ENCODE measurements around the gene PCDH8.
A peak's percentile ranks its signal among the peaks of the same experiment; 100 is the strongest.

Gene PCDH8

GRCh38 chr13:52851137-52851962 lies 2.9 kb upstream of the PCDH8 start:
- DNase-seq (ENCODE audit: low spot score): peak; percentile 40

GRCh38 chr13:52850396-52851136 lies 2.1 kb upstream of the PCDH8 start:
- DNase-seq (ENCODE audit: low spot score): peak; percentile 67

GRCh38 chr13:52850072-52850395 lies 1.6 kb upstream of the PCDH8 start:
- peak; percentile 7 for DNase-seq (ENCODE audit: low spot score)

GRCh38 chr13:52849291-52850071 lies 1.0 kb upstream of the PCDH8 start:
- DNase-seq (ENCODE audit: low spot score): peak; percentile 20

GRCh38 chr13:52847682-52848432 lies 583 bp downstream of the PCDH8 start:
- DNase-seq (ENCODE audit: low spot score): no peak

- DNase-seq (ENCODE audit: low spot score): no peak
Measured at GRCh38 chr13:52847322-52847681, 1.1 kb downstream of the PCDH8 start.

GRCh38 chr13:52846567-52847321 lies 1.7 kb downstream of the PCDH8 start:
- peak; percentile 60 for DNase-seq (ENCODE audit: low spot score)

GRCh38 chr13:52845766-52846566 lies 2.5 kb downstream of the PCDH8 start:
- peak; percentile 8 for DNase-seq (ENCODE audit: low spot score)

GRCh38 chr13:52845334-52845761 lies 3.1 kb downstream of the PCDH8 start:
- DNase-seq (ENCODE audit: low spot score): no peak

GRCh38 chr13:52844836-52845235 lies 3.6 kb downstream of the PCDH8 start:
- no peak for DNase-seq (ENCODE audit: low spot score)

GRCh38 chr13:52842441-52842840 lies 6.0 kb downstream of the PCDH8 start:
- no peak for DNase-seq (ENCODE audit: low spot score)

GRCh38 chr13:52840066-52840465 lies 8.4 kb downstream of the PCDH8 start:
- DNase-seq (ENCODE audit: low spot score): no peak

- DNase-seq (ENCODE audit: low spot score): no peak
Measured at GRCh38 chr13:52838433-52839107, 9.9 kb downstream of the PCDH8 start.

GRCh38 chr13:52837850-52838249 lies 10.6 kb downstream of the PCDH8 start:
- DNase-seq (ENCODE audit: low spot score): no peak

GRCh38 chr13:52835071-52835839 lies 13.2 kb downstream of the PCDH8 start:
- DNase-seq (ENCODE audit: low spot score): no peak

- peak; percentile 46 for DNase-seq (ENCODE audit: low spot score)
Measured at GRCh38 chr13:52833296-52833875, 15.1 kb downstream of the PCDH8 start.

- DNase-seq (ENCODE audit: low spot score): no peak
Measured at GRCh38 chr13:52832313-52832712, 16.1 kb downstream of the PCDH8 start.

GRCh38 chr13:52830946-52831345 lies 17.5 kb downstream of the PCDH8 start:
- DNase-seq (ENCODE audit: low spot score): no peak

- no peak for DNase-seq (ENCODE audit: low spot score)
Measured at GRCh38 chr13:52827839-52828238, 20.6 kb downstream of the PCDH8 start.
